Smooth muscle cell of the pulmonary artery (primary cell): ENCODE measurements around the gene SLC17A3. TPM values are rescaled to one million over a fixed set of nuclear protein-coding genes. Genes with fewer than 3 reads are reported as not detected.

ENCODE experiments used
- total RNA-seq: library from RNA; depleted of rRNA; stranded (reverse); fragments of >200 nt; gene quantifications from 2 replicates; pipeline ENCODE4 v1.2.3, GENCODE V29; 2014

SLC17A3 gene
- not detected in 2 replicates for total RNA-seq

GRCh38 chr6:25874118-25874517 is at the start of gene SLC17A3:
SLC17A3 (minus strand) TSS chr6:25874243; CDS start chr6:25868387, 5,856 bp downstream.

GRCh38 chr6:25831532-25832306 is 42.3 kb downstream of the SLC17A3 start, which contains the start of gene SLC17A1:
SLC17A1 (minus strand) TSS chr6:25832052; CDS start chr6:25830557, 1,495 bp downstream.

Other genes with a start within 250 kb of the SLC17A3 start
- gene SCGN, start 222.0 kb downstream of the SLC17A3 start, total RNA-seq, result not detected in 2 replicates
- not detected in 2 replicates for gene SLC17A4, start 119.5 kb downstream of the SLC17A3 start, total RNA-seq
- not detected in 2 replicates for gene SLC17A1, start 42.2 kb downstream of the SLC17A3 start, total RNA-seq
- 0.07 TPM in 1 of 2 replicates, not detected in the other for gene SLC17A2, start 56.4 kb upstream of the SLC17A3 start, total RNA-seq
- 7.5 and 10.2 TPM in 2 replicates for gene TRIM38, start 88.6 kb upstream of the SLC17A3 start, total RNA-seq
- gene HFE, start 213.2 kb upstream of the SLC17A3 start, total RNA-seq, result 20.3 and 29.6 TPM in 2 replicates